HepG2 (cell line): ENCODE results near the gene KANSL1. TPM values are rescaled to one million over a fixed set of nuclear protein-coding genes. Genes with fewer than 3 reads are reported as not detected.

Experiments
- ATAC-seq: fragments of 200-7000 bp; cut with Tn5 transposase; 3 replicates; pipeline ENCODE4 v1.9.1; 2020; ENCODE audit warnings: mild to moderate bottlenecking, moderate library complexity
- BruUV-seq: library from RNA; stranded (reverse); fragments of 400-500 nt; replicated peaks from 2 replicates; lab custom pipeline; 2021; lab: Mats Ljungman, UMichigan
- CTCF ChIA-PET: fragments of 300-600 bp; formaldehyde crosslinking; extraction: SDS; loops from one replicate; lab custom pipeline; 2021; ENCODE audit warnings: low total read pairs, inconsistent platforms, low intra/inter-chr PET ratio; lab: Yijun Ruan, JAX
- POLR2A ChIA-PET: fragments of 350-600 bp; sonication (Branson Sonifier 250); formaldehyde crosslinking; loops from one replicate; lab custom pipeline; 2020; ENCODE audit warnings: antibody characterized with exemption, inconsistent platforms; lab: Yijun Ruan, JAX
- DNase-seq: peaks from one replicate; pipeline ENCODE4 v3.0.0-alpha.2; 2015; ENCODE audit warnings: low spot score
- FAIRE-seq: peaks from 3 replicates; lab custom pipeline; 2011; peaks lifted over from hg19 to GRCh38; lab: Jason Lieb, UNC
- H2AFZ ChIP-seq: one replicate; pipeline ENCODE4 v1.6.1; 2011; ENCODE audit warnings: low read length, inconsistent platforms
- H3K27ac ChIP-seq: fragments of 300-600 bp; 3 replicates; pipeline ENCODE4 v1.8.0; 2011; ENCODE audit warnings: mixed run types, mild to moderate bottlenecking, mixed read lengths, low read length, inconsistent platforms; ENCODE audit not compliant: insufficient read depth; ENCODE audit errors: extremely low read length
- H3K27me3 ChIP-seq, 2 experiments: fragments of 200-600 bp in 1 of 2; 2 replicates in 1 of 2; 3 replicates in 1 of 2; pipeline versions ENCODE4 v1.6.0 to v1.8.0; 2011; ENCODE audit warnings: low read length in 2 of 2, mild to moderate bottlenecking in 2 of 2, moderate library complexity in 2 of 2, inconsistent platforms in 1 of 2; ENCODE audit not compliant: insufficient read depth in 2 of 2, control insufficient read depth in 1 of 2
- H3K36me3 ChIP-seq, 2 experiments: fragments of 200-600 bp in 1 of 2; replicated peaks in 1 of 2; 2 replicates in 1 of 2; 3 replicates in 1 of 2; pipeline versions ENCODE4 v1.5.1 to v1.8.0; 2011; ENCODE audit warnings: low read length in 2 of 2, inconsistent platforms in 1 of 2; ENCODE audit not compliant: insufficient read depth in 2 of 2, control insufficient read depth in 1 of 2
- H3K4me1 ChIP-seq: 2 replicates; pipeline ENCODE4 v1.5.1; 2012; ENCODE audit warnings: low read length, inconsistent platforms; ENCODE audit not compliant: insufficient read depth
- H3K4me2 ChIP-seq: 2 replicates; pipeline ENCODE4 v1.6.0; 2011; ENCODE audit warnings: low read depth, low read length, inconsistent platforms
- H3K4me3 ChIP-seq, 3 experiments: fragments of 200-600 bp in 1 of 3; sonication (generic), shearing (Covaris generic) in 1 of 3; replicated peaks in 1 of 3; 2 replicates each; pipeline ENCODE4 v1.5.1; 2011 to 2016; ENCODE audit warnings: low read length in 3 of 3, inconsistent platforms in 2 of 3, low read depth in 2 of 3, mild to moderate bottlenecking in 2 of 3, control low read depth in 1 of 3, mixed read lengths in 1 of 3; ENCODE audit not compliant: insufficient read depth in 1 of 3
- H3K79me2 ChIP-seq: one replicate; pipeline ENCODE4 v1.6.1; 2011; ENCODE audit warnings: low read length, inconsistent platforms; ENCODE audit not compliant: insufficient read depth
- H3K9ac ChIP-seq: 2 replicates; pipeline ENCODE4 v1.6.0; 2011; ENCODE audit warnings: mild to moderate bottlenecking, low read depth, low read length, inconsistent platforms; ENCODE audit not compliant: insufficient read depth
- H3K9me3 ChIP-seq: 2 replicates; pipeline ENCODE4 v1.5.1; 2012; ENCODE audit warnings: mild to moderate bottlenecking, low read length
- H4K20me1 ChIP-seq: 2 replicates; pipeline ENCODE4 v1.6.0; 2011; ENCODE audit warnings: inconsistent platforms, mild to moderate bottlenecking, low read length, moderate library complexity; ENCODE audit not compliant: insufficient read depth
- GTF2F1 ChIP-seq: fragments of 150-350 bp; IDR thresholded peaks from 2 replicates; pipeline ENCODE4 v1.6.1; 2014; ENCODE audit warnings: low read length
- KMT2B ChIP-seq: IDR thresholded peaks from 2 replicates; pipeline ENCODE4 v1.6.1; 2016; ENCODE audit warnings: missing genetic modification reagents, missing compliant biosample characterization
- TOPORS ChIP-seq: sonication (generic); formaldehyde crosslinking; IDR thresholded peaks from 2 replicates; pipeline ENCODE4 v1.8.0; 2023; ENCODE audit warnings: mild to moderate bottlenecking, missing genetic modification reagents
- ZFP62 ChIP-seq: sonication (generic); formaldehyde crosslinking; IDR thresholded peaks from 2 replicates; pipeline ENCODE4 v1.4.0; 2020; ENCODE audit warnings: missing genetic modification reagents
- ZNF460 ChIP-seq: sonication (generic); formaldehyde crosslinking; IDR thresholded peaks from 2 replicates; pipeline ENCODE4 v1.5.1; 2020; ENCODE audit warnings: missing genetic modification reagents, mild to moderate bottlenecking, borderline replicate concordance
- WGBS: methylation state at CpG from one replicate; pipeline ENCODE4 v1.1.6; 2017; ENCODE audit warnings: low lambda C conversion rate; 5-methylcytosine and 5-hydroxymethylcytosine counted together
- in situ Hi-C: cut with HindIII; loops from 2 replicates; pipeline ENCODE4 v1.10.0; 2017; ENCODE audit warnings: low pct_unique_long_range_greater_than_20kb; ENCODE audit not compliant: extremely low pct_ligation_motif_present
- intact Hi-C: fragments of 100-400 bp; cut with micrococcal nuclease; formaldehyde crosslinking; loops from one replicate; pipeline ENCODE4 v1.10.0; 2022; ENCODE audit not compliant: unreplicated experiment
- polyA plus RNA-seq, 8 experiments: library from polyadenylated mRNA; depleted of rRNA in 3 of 8; stranded (reverse) in 7 of 8; unstranded in 1 of 8; fragments of >200 nt; fragmentation: Illumina TruSeq in 4 of 8; extraction: Trizol in 4 of 8; gene quantifications; 2 replicates each; pipeline versions ENCODE4 v1.2.1 to v1.2.3, GENCODE V29; 2011 to 2016; ENCODE audit warnings: low read depth in 4 of 8, missing spikeins in 1 of 8, mixed read lengths in 1 of 8; ENCODE audit not compliant: insufficient read depth in 1 of 8
- total RNA-seq, 5 experiments: library from RNA; depleted of rRNA; stranded (reverse); fragments of >200 nt; fragmentation: Illumina TruSeq; extraction: Trizol; gene quantifications; 2 replicates each; pipeline ENCODE4 v1.2.3, GENCODE V29; 2016; ENCODE audit warnings: low read depth in 1 of 5
- TF ChIP-seq, protein P1 (sequence below): sonication (generic); formaldehyde crosslinking; IDR thresholded peaks from 2 replicates; pipeline ENCODE4 v1.4.0; 2020; ENCODE audit warnings: mild to moderate bottlenecking, low read depth, missing genetic modification reagents

The KANSL1 gene
- total and polyA plus RNA-seq, 2 of the 13 experiments (the other 11 are each of a cell fraction or from before 2014, with no cell fraction given): 24.0 to 59.6 TPM

DNA sequence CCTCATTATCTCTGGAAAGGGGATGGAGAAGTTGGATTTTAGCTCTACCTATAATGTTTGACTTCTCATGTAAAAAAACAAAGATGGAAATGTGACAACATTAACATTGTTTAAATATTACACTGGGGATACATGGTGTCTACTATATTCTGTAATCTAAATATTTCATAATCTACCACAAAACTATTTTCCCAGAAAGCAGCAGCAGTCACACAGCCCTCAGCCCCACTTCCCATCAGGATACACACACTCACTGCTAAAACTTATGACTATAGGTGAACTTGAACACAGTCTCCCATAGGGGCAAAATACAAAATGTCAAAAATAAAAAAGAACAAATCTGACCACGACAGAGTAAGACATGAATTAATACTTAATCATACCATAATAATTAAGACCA, 95.7 kb downstream of the KANSL1 start:
- intact Hi-C loops (loop anchor here (5.0 kb wide), 1 partner anchor 95 kb away; the partner anchor contains the start of gene KANSL1), in situ Hi-C loops (no loop called here)
- H3K9ac ChIP-seq: no peak overlapping the region
- no peak overlapping the region for H2AFZ ChIP-seq
- BruUV-seq: no TSS peak
- H3K27ac ChIP-seq: no peak overlapping the region
- no peaks in the 10 kb centered on the region for H3K9me3 ChIP-seq
- ATAC-seq (no peak), DNase-seq (no peak), FAIRE-seq (no peak)
- H3K36me3 ChIP-seq: peaks cover 6 to 16% of the 10 kb centered on the region in 2 experiments; a peak in 4 of 5 replicates
- POLR2A ChIA-PET: no interaction called here
- no peak overlapping the region for H3K4me2 ChIP-seq
- no peak for TF ChIP-seq ZNF460 (CRISPR knock-in tag)
- TF ChIP-seq, all 625 proteins: peak for 0
- 90% methylated on average over 1 of the region's 1 CpG for WGBS
- CTCF ChIA-PET: no interaction called here
- Histone ChIP-seq H3K79me2 (peaks cover 84% of the 10 kb centered on the region), H3K4me3 (no peak overlapping the region), H4K20me1 (peaks cover 53% of the 10 kb centered on the region), H3K27me3 (no peaks in the 10 kb centered on the region), H3K4me1 (peaks cover 30% of the 10 kb centered on the region)

DNA sequence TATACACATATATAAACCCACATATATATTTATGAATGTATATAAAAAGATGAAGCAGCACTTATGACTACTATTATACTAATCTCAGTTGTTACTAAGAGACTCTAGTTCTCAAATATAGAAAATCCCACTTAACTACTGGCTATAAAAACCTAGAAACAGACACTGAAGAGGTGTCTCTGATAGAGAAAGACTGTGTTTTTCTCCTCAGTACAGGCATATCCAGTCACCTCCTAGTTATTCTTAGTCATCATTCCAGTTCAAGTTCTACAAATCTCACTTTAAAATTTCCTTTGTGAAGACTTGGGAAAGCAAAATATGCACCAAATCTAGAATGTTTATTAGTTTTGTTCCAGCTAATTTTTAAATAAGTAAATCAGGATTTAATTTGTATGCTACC, 100.2 kb downstream of the KANSL1 start:
- H3K27me3 ChIP-seq: no peaks in the 10 kb centered on the region
- BruUV-seq: no TSS peak
- ChIA-PET CTCF (no interaction called here), POLR2A (no interaction called here)
- H3K9ac ChIP-seq: no peak overlapping the region
- H3K79me2 ChIP-seq: peaks cover 70% of the 10 kb centered on the region
- peaks cover 10 to 47% of the 10 kb centered on the region in 2 experiments for H3K36me3 ChIP-seq
- H3K27ac ChIP-seq: no peak overlapping the region
- no peak for DNase-seq
- H4K20me1 ChIP-seq: peaks cover 18% of the 10 kb centered on the region
- no peaks in the 10 kb centered on the region; the same call in 1 of the 2 replicates for H3K4me1 ChIP-seq
- intact Hi-C loops (loop anchor here (5.0 kb wide), 1 partner anchor 54 kb away; no protein-coding TSS in a partner anchor), in situ Hi-C loops (no loop called here)
- no peak for FAIRE-seq
- H3K9me3 ChIP-seq: no peaks in the 10 kb centered on the region
- no peak overlapping the region for H3K4me2 ChIP-seq
- no peak overlapping the region for H2AFZ ChIP-seq
- TF ChIP-seq TOPORS (CRISPR knock-in tag) (no peak), ZFP62 (CRISPR knock-in tag) (no peak), KMT2B (CRISPR knock-in tag) (no peak), GTF2F1 (no peak)
- TF ChIP-seq, protein P1, sequence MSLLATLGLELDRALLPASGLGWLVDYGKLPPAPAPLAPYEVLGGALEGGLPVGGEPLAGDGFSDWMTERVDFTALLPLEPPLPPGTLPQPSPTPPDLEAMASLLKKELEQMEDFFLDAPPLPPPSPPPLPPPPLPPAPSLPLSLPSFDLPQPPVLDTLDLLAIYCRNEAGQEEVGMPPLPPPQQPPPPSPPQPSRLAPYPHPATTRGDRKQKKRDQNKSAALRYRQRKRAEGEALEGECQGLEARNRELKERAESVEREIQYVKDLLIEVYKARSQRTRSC: no peak
- TF ChIP-seq, all 625 proteins: peak for 0
- ATAC-seq: no peak
- no peak overlapping the region for H3K4me3 ChIP-seq
